ENCODE measurements around the gene RABGGTA.
"Not testable (repeated sequence)": the region's sequence is repeated elsewhere in the genome, so short reads cannot be mapped to it uniquely, and the experiment has no call there.

RABGGTA gene

GRCh38 chr14:24240110-24240918, 31.1 kb downstream of the RABGGTA start:
- DNase-seq (ENCODE audit: low read depth in 2 of 2) = no peak

- no peak for DNase-seq (ENCODE audit: low read depth in 2 of 2)
Observed at GRCh38 chr14:24238527-24239037, 32.8 kb downstream of the RABGGTA start.

- no peak for DNase-seq (ENCODE audit: low read depth in 2 of 2)
Observed at GRCh38 chr14:24238123-24238522, 33.3 kb downstream of the RABGGTA start.

GRCh38 chr14:24237463-24237955, 33.9 kb downstream of the RABGGTA start:
- DNase-seq (ENCODE audit: low read depth in 2 of 2) = no peak

- no peak for DNase-seq (ENCODE audit: low read depth in 2 of 2)
Observed at GRCh38 chr14:24236689-24237462, 34.5 kb downstream of the RABGGTA start.

- DNase-seq (ENCODE audit: low read depth in 2 of 2) = no peak
Observed at GRCh38 chr14:24235804-24236688, 35.4 kb downstream of the RABGGTA start.

- DNase-seq (ENCODE audit: low read depth in 2 of 2) = no peak
Observed at GRCh38 chr14:24234095-24235005, 37.0 kb downstream of the RABGGTA start.

GRCh38 chr14:24233538-24233866, 37.9 kb downstream of the RABGGTA start:
- no peak for DNase-seq (ENCODE audit: low read depth in 2 of 2)

GRCh38 chr14:24232645-24233537, 38.5 kb downstream of the RABGGTA start, which contains the start of gene GMPR2:
Gene GMPR2 (plus strand): TSS chr14:24232929. CDS start chr14:24233254, 325 bp downstream.
- DNase-seq (ENCODE audit: low read depth in 2 of 2) = no peak

GRCh38 chr14:24232121-24232644, 39.2 kb downstream of the RABGGTA start, which contains the start of gene NEDD8:
Gene NEDD8 (minus strand): TSS chr14:24232367. CDS start chr14:24232267, 100 bp downstream.
- DNase-seq (ENCODE audit: low read depth in 2 of 2) = peak; percentile 95 to 96

- no peak for DNase-seq (ENCODE audit: low read depth in 2 of 2)
Observed at GRCh38 chr14:24231263-24232120, 39.9 kb downstream of the RABGGTA start.

- DNase-seq (ENCODE audit: low read depth in 2 of 2) = no peak
Observed at GRCh38 chr14:24228902-24229301, 42.5 kb downstream of the RABGGTA start.

- DNase-seq (ENCODE audit: low read depth in 2 of 2) = no peak
Observed at GRCh38 chr14:24226473-24226872, 44.9 kb downstream of the RABGGTA start.

- peak; percentile 80 to 85 for DNase-seq (ENCODE audit: low read depth in 2 of 2)
Observed at GRCh38 chr14:24224618-24225071, 46.8 kb downstream of the RABGGTA start.

GRCh38 chr14:24222987-24223386, 48.4 kb downstream of the RABGGTA start:
- not testable (repeated sequence) for DNase-seq (ENCODE audit: low read depth in 2 of 2)

- no peak for DNase-seq (ENCODE audit: low read depth in 2 of 2)
Observed at GRCh38 chr14:24219521-24219920, 51.9 kb downstream of the RABGGTA start.

- no peak for DNase-seq (ENCODE audit: low read depth in 2 of 2)
Observed at GRCh38 chr14:24219080-24219479, 52.3 kb downstream of the RABGGTA start.

- DNase-seq (ENCODE audit: low read depth in 2 of 2) = not testable (repeated sequence)
Observed at GRCh38 chr14:24216876-24217275, 54.5 kb downstream of the RABGGTA start.

All from fibroblast of skin of left biceps (primary cell).